ENCODE measurements around the gene MTMR11. TPM values are rescaled to one million over a fixed set of nuclear protein-coding genes. Genes with fewer than 3 reads are reported as not detected.

The MTMR11 gene
- total and polyA plus RNA-seq, 10 of the 15 experiments (the other 5 are each of a cell fraction or from before 2014, with no cell fraction given) = 0.35 to 1.1 (median 0.73) TPM

- TF ChIP-seq ZBTB40 (IDR thresholded peaks at IDR 0.05; ENCODE audit: borderline replicate concordance) (peak; percentile 72; the same call in 1 of the 2 replicates), YY1 (IDR thresholded peaks at IDR 0.05; ENCODE audit: low read depth, low read length) (peak; percentile 94), FOXM1 (IDR thresholded peaks at IDR 0.05; ENCODE audit: low read depth, low read length) (no peak), ZNF384 (IDR thresholded peaks at IDR 0.05; ENCODE audit: borderline replicate concordance, low read depth, low read length) (no peak), RELB (IDR thresholded peaks at IDR 0.05; ENCODE audit: low read depth) (peak; percentile 75), PBX3 (IDR thresholded peaks at IDR 0.05; ENCODE audit: insufficient replicate concordance, low read depth, low read length) (no peak), TAF1 (IDR thresholded peaks at IDR 0.05; ENCODE audit: borderline replicate concordance, low read depth, low read length) (peak; percentile 50; the same call in 1 of the 2 replicates), EP300 (IDR thresholded peaks at IDR 0.05; ENCODE audit: borderline replicate concordance in 1 of 2, control insufficient read depth in 1 of 2, low read depth in 2 of 2, low read length in 2 of 2) (no peak), STAT1 (conservative IDR thresholded peaks at IDR 0.05) (peak; percentile 89), BHLHE40 (IDR thresholded peaks at IDR 0.05; ENCODE audit: borderline replicate concordance in 1 of 2, low read depth in 2 of 2, low read length in 1 of 2) (peak; percentile 77 to 89; a peak in 3 of 4 replicates), SPI1 (IDR thresholded peaks at IDR 0.05; ENCODE audit: borderline replicate concordance, insufficient read depth, low read depth, low read length) (no peak), WRNIP1 (IDR thresholded peaks at IDR 0.05; ENCODE audit: borderline replicate concordance, low read depth, low read length) (no peak), IKZF2 (IDR thresholded peaks at IDR 0.05) (peak; percentile 16 to 45; a peak in 2 of 4 replicates), FOXK2 (IDR thresholded peaks at IDR 0.05) (0 out of 2 replicates have a peak, but pooled peaks have one; percentile 10), SUPT20H (IDR thresholded peaks at IDR 0.05; ENCODE audit: borderline replicate concordance, control insufficient read depth, low read depth, low read length) (no peak), TBL1XR1 (IDR thresholded peaks at IDR 0.05; ENCODE audit: low read depth, low read length) (peak; percentile 20; the same call in 1 of the 2 replicates), NR2C1 (IDR thresholded peaks at IDR 0.05) (peak; percentile 90)
These were observed 37.0 kb downstream of the MTMR11 start, which contains the start of gene BOLA1 (continued) for GRCh38 chr1:149899460-149900284.

Data from GM12878 (cell line).